HG03095 (cell line): ENCODE results near the gene UBTD1.
"Not testable (repeated sequence)": the region's sequence is repeated elsewhere in the genome, so short reads cannot be mapped to it uniquely, and the experiment has no call there.

ENCODE experiments used
- ATAC-seq: cut with Tn5 transposase; IDR thresholded peaks from one replicate; pipeline ENCODE4 v1.9.1; 2021; ENCODE audit warnings: moderate library complexity; ENCODE audit not compliant: unreplicated experiment

UBTD1 gene

GRCh38 chr10:97560731-97561381, 62.1 kb downstream of the UBTD1 start:
- ATAC-seq = not testable (repeated sequence)

GRCh38 chr10:97561386-97562077, 62.8 kb downstream of the UBTD1 start:
- ATAC-seq = not testable (repeated sequence)

DNA sequence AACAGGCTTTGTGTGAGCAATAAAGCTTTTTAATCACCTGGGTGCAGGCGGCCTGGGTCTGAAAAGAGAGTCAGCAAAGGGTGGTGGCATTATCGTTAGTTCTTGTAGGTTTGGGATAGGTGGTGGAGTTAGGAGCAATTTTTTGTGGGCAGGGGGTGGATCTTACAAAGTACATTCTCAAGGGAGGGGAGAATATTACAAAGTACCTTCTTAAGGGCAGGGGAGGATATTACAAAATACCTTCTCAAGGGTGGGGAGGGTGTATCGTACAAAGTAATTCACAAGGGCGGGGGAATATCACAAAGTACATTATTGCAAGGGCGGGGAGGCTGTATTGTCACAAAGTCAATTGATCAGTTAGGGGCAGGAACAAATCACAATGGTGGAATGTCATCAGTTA, 63.6 kb downstream of the UBTD1 start:
- not testable (repeated sequence) for ATAC-seq

GRCh38 chr10:97563337-97563736, 64.6 kb downstream of the UBTD1 start:
- ATAC-seq = no peak

DNA sequence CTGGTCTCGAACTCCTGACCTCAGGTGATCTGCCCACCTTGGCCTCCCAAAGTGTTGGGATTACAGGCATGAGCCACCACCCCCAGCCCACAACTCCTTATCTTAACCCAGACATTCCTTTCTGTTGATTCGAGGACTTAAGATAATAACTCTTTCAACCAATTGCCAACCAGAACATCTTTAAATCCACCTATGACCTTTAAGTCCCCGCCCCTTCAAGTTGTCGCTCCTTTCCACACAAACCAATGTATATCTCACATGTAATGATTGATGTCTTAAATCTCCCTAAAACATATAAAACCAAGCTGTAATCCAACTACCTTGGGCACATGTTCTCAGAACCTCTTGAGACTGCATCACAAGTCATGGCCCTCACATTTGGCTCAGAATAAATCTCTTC, 66.1 kb downstream of the UBTD1 start:
- no peak for ATAC-seq

DNA sequence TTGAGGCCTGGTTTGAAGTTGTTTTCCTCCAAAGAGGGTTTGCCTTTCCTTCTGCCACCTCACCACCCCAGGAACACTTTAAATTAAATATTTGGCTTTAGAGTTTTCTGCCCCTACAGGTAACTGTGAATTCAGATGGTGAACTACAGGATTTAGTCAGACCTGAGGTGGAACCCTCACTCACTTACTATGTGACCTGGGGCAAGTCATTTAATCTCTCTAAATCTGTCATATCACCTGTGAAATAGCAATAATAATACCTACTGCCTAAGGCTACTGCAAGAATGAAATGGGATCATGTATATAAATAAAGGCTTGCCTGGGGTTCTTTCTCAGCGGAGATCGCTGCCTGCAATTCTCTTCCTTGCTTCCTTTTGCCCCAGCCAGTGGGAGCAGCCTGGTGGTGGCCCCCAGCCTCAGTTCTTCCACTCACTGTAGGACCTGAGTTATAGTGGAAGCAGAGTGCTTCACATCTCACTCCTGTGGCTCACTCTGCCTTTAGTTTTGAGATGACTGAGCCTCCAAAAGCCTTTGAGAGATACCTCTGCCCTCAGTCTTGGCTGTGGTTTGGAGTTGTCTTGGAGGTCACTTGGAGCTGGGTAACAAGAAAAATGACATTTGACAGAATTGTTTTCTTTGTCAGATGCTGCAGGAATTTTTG, 67.7 kb downstream of the UBTD1 start:
- no peak for ATAC-seq

DNA sequence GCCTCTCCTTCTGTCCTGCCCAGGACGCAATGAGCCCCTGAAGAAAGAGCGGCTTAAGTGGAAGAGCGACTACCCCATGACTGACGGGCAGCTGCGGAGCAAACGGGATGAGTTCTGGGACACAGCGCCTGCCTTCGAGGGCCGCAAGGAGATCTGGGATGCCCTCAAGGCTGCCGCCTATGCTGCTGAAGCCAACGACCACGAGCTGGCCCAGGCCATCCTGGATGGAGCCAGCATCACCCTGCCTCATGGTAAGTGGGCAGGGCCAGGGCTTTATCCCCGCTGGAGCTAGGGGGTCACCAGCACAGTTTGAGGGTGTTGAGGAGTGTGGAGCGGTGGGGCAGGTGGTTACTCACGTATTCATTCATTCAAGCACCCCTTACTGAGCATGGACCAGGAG, 69.2 kb downstream of the UBTD1 start:
- no peak for ATAC-seq

DNA sequence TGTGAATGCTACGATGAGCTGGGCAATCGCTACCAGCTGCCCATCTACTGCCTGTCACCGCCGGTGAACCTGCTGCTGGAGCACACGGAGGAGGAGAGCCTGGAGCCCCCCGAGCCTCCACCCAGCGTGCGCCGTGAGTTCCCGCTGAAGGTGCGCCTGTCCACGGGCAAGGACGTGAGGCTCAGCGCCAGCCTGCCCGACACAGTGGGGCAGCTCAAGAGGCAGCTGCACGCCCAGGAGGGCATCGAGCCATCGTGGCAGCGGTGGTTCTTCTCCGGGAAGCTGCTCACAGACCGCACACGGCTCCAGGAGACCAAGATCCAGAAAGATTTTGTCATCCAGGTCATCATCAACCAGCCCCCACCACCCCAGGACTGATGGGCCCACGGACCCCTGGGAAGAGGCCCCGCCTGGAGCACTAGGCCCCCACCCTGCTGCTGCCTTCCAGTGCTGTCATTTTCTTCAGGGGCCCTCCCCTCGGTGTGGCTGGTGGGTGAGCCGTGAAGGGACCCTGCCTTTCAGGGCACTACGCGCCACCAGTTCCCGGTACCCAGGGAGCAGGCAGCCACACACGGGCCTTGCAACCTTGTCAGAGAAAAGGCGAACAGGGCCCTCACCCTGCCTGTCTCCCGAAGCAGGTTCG, 71.5 kb downstream of the UBTD1 start:
- ATAC-seq = no peak

DNA sequence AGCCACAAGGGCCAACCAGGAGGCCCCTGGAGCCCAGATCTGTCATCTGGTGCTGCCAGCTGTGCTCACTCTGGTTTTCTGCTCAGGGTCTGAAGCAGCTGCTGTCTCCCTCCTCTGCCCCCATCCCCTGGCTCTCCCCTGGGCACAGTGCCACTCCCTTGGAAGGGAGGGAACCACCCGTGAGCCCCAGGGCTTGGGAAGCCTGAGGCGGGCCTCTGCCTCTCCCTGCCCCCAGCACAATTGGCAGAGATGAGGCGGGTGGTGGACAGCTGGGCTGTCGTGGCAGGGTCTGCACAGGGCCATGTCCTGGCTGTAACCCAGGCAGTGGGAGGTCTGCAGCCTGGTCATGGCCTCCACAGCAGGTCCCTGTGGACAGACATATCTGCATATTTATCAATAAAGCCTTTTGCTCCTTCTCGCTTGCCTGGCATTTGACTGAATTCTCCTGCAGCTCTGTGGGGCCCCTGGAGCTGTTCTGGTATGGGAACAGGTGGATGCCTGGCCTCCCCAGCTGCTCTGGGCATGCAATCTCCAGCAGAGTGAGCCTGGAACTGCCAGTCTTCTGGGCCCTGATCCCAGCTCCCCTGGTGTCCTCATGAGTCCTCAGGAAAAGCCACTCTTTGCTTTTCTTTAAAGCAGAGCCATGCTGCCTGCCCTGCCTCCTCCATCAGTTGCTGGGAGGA, 72.2 kb downstream of the UBTD1 start:
- ATAC-seq = no peak

- ATAC-seq = no peak
These were observed 72.9 kb downstream of the UBTD1 start for GRCh38 chr10:97571622-97572021.

- ATAC-seq = no peak
These were observed 73.7 kb downstream of the UBTD1 start, which contains the start of gene ANKRD2 for GRCh38 chr10:97572214-97572989. Gene ANKRD2, plus strand, starts transcription at chr10:97572779. Its CDS starts 10 bp downstream, at chr10:97572789.

DNA sequence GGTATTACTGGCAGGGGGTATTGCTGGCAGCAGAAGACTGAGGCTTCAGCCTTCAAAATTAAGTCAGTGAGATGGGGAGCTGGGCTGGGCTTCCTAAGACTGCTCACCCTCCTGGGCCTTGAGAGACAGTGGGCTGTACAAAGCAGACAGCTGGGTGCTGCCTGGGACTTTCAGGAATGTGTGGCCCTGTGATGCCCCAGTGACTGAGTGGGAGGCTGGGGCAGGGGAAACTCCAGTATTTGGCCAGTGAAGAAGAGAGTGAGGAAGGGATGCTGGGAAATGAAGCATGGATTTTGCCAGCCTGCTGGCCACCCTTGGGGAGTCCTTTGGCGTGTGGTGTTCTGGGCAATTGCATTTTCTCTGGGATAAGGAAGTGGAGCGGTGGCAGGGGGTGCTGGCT, 74.3 kb downstream of the UBTD1 start:
- ATAC-seq = no peak

DNA sequence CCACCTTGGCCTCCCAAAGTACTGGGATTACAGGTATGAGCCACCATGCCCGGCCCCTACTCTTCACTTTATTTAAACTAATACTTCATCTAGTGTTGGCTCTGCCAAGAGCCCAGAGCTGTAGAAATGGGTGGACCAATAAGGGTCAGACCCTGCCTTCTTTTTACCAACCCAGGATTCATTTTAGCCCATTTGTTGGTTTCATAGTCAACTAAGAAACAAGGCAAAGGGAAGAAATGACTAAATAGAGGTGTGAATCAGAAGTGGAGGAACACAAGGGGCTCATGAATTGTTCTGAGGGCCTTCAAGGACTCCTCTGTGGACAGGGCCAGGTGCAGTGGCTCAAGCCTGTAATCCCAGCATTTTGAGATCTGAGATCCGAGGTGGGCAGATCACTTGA, 74.9 kb downstream of the UBTD1 start:
- ATAC-seq = no peak

DNA sequence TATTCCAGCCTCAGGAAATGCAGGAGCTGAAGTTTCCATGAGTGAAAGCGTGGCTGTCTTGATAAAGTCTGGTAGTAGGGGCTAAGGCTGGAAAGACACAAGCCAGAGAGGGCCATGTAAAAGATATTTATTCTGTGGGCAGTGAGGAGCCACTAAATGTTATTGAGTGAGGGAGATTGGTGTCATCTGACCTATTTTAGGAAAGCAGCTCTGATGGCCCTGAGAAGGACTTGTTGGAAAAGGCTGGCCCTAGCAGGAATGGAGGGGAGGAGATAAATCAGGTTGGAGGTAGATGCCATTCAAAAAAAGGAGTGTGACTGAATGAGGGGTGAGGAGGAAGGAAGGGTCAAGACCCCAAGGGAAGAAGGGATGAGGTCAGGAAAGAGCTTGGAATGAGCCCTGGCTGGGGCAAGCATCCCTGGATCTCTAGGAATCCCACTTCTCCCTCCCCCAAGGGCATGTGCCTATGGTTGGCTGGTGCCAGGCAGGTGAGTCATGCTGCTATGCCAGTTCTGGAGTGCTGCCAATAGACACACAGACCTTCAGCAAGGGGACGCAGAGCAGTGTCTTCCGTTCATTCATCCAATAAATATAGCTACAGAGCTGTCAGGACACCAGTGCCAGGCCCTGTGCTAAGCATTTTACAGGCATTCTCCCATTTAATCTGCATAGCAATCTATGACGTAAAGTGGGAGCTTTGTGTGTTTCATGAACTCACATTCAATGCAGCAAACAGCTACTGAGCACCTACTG, 75.8 kb downstream of the UBTD1 start:
- no peak for ATAC-seq

GRCh38 chr10:97575127-97575668, 76.5 kb downstream of the UBTD1 start:
- ATAC-seq = no peak

DNA sequence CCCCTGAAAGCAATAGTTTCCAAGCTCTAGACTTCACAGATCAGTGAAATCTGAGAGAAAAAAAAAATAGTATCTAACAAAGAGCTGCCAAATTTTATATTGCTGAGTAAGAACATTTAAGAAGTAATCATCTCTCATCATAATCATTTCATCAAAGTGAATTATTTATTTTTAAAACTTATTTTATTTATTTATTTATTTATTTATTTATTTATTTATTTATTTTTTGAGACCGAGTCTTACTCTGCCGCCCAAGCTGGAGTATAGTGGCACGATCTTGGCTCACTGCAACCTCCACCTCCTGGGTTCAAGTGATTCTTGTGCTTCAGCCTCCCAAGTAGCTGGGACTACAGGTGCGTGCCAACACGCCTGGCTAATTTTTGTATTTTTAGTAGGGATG, 77.8 kb downstream of the UBTD1 start:
- ATAC-seq = not testable (repeated sequence)

DNA sequence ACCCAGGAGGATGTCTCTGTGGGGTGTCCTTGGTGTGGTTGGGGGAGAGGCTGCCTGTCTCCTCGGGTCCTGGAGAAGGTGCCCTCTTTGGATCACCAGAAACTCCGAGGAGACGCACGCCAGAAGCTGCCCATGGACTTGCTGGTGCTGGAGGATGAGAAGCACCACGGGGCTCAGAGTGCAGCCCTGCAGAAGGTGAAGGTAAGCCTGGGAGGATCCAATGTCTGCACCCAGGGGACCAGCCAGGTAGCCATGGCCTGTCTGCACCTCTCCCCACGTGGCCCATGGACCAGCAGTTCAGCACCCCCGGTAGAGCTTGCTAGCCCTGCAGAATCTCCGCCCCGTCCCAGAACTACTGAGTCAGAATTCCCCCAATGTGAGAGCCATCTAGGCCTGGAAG, 79.0 kb downstream of the UBTD1 start:
- no peak for ATAC-seq

- no peak for ATAC-seq
These were observed 79.6 kb downstream of the UBTD1 start for GRCh38 chr10:97578171-97578844.
